GM13977 (cell line): ENCODE measurements around the gene CIBAR2.

Experiments
- DNase-seq: peaks from one replicate; pipeline ENCODE4 v3.0.0; 2012; ENCODE audit warnings: low spot score
- CTCF ChIP-seq: IDR thresholded peaks from 2 replicates; pipeline ENCODE4 v1.5.1; 2012; ENCODE audit warnings: mild to moderate bottlenecking, control low read depth; ENCODE audit not compliant: insufficient read depth; ENCODE audit errors: extremely low read depth, missing control alignments
- in situ Hi-C: fragments of 300-500 bp; cut with MboI; formaldehyde crosslinking; loops from one replicate; pipeline ENCODE4 v1.12.0; 2022; ENCODE audit warnings: low sequenced_read_pairs, low pct_unique_long_range_greater_than_20kb, mixed read lengths, inconsistent platforms; ENCODE audit not compliant: unreplicated experiment

The CIBAR2 gene

GRCh38 chr16:85156440-85156839, 44.2 kb upstream of the CIBAR2 start:
- in situ Hi-C loops = no loop called here
- no peak for TF ChIP-seq CTCF
- no peak for DNase-seq

- DNase-seq = peak; percentile 46
- in situ Hi-C loops = no loop called here
- no peak for TF ChIP-seq CTCF
These were observed 41.4 kb upstream of the CIBAR2 start for GRCh38 chr16:85153656-85154091.

GRCh38 chr16:85153046-85153445, 40.8 kb upstream of the CIBAR2 start:
- no peak for DNase-seq
- in situ Hi-C loops = no loop called here
- TF ChIP-seq CTCF = no peak

- no peak for DNase-seq
- no peak for TF ChIP-seq CTCF
- in situ Hi-C loops = no loop called here
These were observed 40.2 kb upstream of the CIBAR2 start for GRCh38 chr16:85152414-85153030.

GRCh38 chr16:85151603-85152413, 39.5 kb upstream of the CIBAR2 start:
- in situ Hi-C loops = no loop called here
- no peak for TF ChIP-seq CTCF
- DNase-seq = peak; percentile 85

- in situ Hi-C loops = no loop called here
- DNase-seq = no peak
These were observed 38.9 kb upstream of the CIBAR2 start for GRCh38 chr16:85151079-85151602.

More at GRCh38 chr16:85151079-85151602, 38.9 kb upstream of the CIBAR2 start:
- no peak for TF ChIP-seq CTCF
